NT2/D1 (cell line): ENCODE data around the gene UBE2J1.
"Not testable (repeated sequence)": the region's sequence is repeated elsewhere in the genome, so short reads cannot be mapped to it uniquely, and the experiment has no call there.

Source experiments
- DNase-seq: peaks from one replicate; pipeline ENCODE4 v3.0.0-alpha.2; 2011; ENCODE audit warnings: low read depth, low spot score
- H3K27me3 ChIP-seq: 2 replicates; pipeline ENCODE4 v1.6.0; 2011; ENCODE audit warnings: mild to moderate bottlenecking; ENCODE audit not compliant: insufficient read length, insufficient read depth
- H3K36me3 ChIP-seq: 2 replicates; pipeline ENCODE4 v1.6.1; 2011; ENCODE audit warnings: mild to moderate bottlenecking, low read length, mixed read lengths; ENCODE audit not compliant: insufficient read depth, insufficient read length
- H3K4me1 ChIP-seq: 2 replicates; pipeline ENCODE4 v1.5.1; 2011; ENCODE audit not compliant: insufficient read depth, insufficient read length
- H3K4me3 ChIP-seq: 2 replicates; pipeline ENCODE4 v1.5.1; 2011; ENCODE audit warnings: low read depth; ENCODE audit not compliant: insufficient read length
- H3K9ac ChIP-seq: 2 replicates; pipeline ENCODE4 v1.6.0; 2011; ENCODE audit warnings: low read depth; ENCODE audit not compliant: insufficient read length
- H3K9me3 ChIP-seq: 2 replicates; pipeline ENCODE4 v1.5.1; 2011; ENCODE audit warnings: mild to moderate bottlenecking, low read length; ENCODE audit not compliant: insufficient read depth
- SUZ12 ChIP-seq: IDR thresholded peaks from 2 replicates; pipeline ENCODE4 v1.6.1; 2011; ENCODE audit not compliant: insufficient read length, insufficient read depth; ENCODE audit errors: extremely low read depth
- YY1 ChIP-seq: IDR thresholded peaks from 2 replicates; pipeline ENCODE4 v1.6.1; 2011; ENCODE audit not compliant: insufficient read length, insufficient read depth
- ZNF274 ChIP-seq: IDR thresholded peaks from 2 replicates; pipeline ENCODE4 v1.6.1; 2011; ENCODE audit warnings: mild to moderate bottlenecking, low read depth, low read length

Gene UBE2J1

DNA sequence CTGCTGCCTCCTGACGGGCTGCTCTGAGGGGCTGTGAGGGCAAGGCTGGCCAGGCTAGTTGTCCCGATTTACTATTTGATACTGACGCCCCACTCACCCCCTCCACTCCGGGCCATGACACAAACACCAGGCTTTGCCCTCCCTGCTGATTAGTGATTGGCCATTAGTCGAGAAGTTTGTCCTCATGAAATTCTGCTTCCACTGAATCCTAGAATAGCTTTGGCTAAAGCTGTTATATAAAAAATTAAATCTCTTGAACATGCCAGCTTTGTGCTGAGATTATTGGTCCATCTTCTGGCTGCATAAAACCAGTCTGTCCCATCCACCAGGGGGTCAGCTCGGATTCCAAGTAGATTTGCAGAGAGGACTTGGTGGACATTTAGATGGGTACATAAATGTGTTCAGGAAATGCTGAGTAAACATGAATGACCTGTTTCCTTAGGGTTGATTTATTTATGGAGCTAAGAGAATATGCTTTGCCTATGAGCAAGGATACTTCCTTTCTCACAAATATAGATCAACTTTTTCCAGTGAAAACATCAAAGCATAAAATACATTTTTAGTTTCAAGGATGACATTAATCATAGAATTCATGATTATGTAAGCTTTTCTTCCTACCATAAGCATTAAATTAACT lies 37.2 kb downstream of the UBE2J1 start, which contains the start of gene GABRR2:
Gene GABRR2, minus strand, starts transcription at position 51 of the 637 bp plus-strand sequence. CDS start 134 bp downstream, outside the sequence.
- H3K27me3 ChIP-seq, result no peaks in the 10 kb centered on the region
- H3K4me1 ChIP-seq, result peaks cover 8% of the 10 kb centered on the region
- no peaks in the 10 kb centered on the region for H3K36me3 ChIP-seq
- no peak within 1 kb of the TSS for H3K4me3 ChIP-seq
- DNase-seq, result no peak
- H3K9me3 ChIP-seq, result peaks cover 14% of the 10 kb centered on the region
- TF ChIP-seq SUZ12 (no peak), ZNF274 (no peak), YY1 (no peak)
- H3K9ac ChIP-seq, result no peak within 1 kb of the TSS

DNA sequence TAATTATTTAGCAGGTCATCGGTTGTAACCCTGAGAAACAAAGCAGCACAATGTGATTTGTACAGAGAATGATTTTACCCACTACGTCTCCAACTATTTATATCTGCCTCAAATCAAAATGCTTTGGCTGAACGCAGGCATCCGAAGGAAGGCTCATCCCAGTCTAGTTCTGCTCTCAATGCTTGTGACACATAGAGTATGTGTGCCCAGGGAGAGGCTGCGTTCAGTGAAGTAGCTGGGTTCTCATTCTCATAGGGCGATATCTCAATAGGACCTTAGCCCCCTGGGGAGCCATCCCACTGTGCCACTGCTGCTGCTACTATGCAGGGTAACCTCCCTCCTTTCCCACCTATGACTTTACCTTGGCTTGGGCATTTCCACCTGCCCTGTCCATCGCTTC lies 37.8 kb downstream of the UBE2J1 start:
- H3K4me3 ChIP-seq, result no peak overlapping the region
- no peak overlapping the region for H3K9ac ChIP-seq
- no peak for DNase-seq
- H3K36me3 ChIP-seq, result no peaks in the 10 kb centered on the region
- H3K27me3 ChIP-seq, result no peaks in the 10 kb centered on the region
- H3K9me3 ChIP-seq, result peaks cover 7% of the 10 kb centered on the region
- TF ChIP-seq ZNF274 (no peak), SUZ12 (no peak), YY1 (no peak)
- H3K4me1 ChIP-seq, result peaks cover 8% of the 10 kb centered on the region

- Histone ChIP-seq H3K9ac (no peak overlapping the region), H3K4me1 (peaks cover 8% of the 10 kb centered on the region), H3K27me3 (no peaks in the 10 kb centered on the region), H3K9me3 (no peaks in the 10 kb centered on the region), H3K4me3 (no peak overlapping the region), H3K36me3 (no peaks in the 10 kb centered on the region)
- DNase-seq, result no peak
- TF ChIP-seq ZNF274 (no peak), SUZ12 (no peak), YY1 (no peak)
Measured at GRCh38 chr6:89313006-89313405, 39.5 kb downstream of the UBE2J1 start.

DNA sequence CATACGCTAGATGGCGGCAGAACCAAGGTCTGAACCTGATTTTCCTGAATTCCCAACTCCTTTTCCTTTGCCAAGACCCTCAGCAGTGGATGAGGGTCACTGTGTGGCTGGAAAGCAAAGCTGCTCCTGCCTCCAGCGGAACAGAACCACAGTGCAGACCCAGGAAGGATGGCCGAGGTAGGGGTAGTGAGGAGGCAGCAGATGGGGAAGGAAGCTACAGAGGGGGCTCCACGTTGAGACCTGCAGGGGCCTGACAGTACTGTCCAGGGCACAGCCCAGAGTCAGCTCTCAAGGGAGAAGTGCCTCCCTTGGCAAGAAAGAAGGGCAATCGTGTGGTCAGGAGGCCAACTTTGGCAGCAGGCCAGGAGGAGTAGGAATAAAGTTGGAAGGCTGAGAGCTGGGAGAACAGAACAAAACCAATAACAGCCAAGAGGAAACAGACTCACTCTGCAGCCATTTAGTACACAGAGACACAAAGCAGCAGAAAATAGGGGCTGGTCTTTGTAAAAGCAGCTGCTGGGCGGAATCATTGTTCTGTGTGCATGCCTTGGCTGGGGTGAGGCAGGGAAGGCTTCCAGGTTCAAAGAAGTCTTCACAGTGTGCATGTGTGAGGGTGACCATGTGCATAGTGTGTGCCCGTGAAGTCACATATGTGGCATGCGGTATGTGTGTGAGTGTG lies 40.5 kb downstream of the UBE2J1 start:
- Histone ChIP-seq H3K4me1 (peaks cover 8% of the 10 kb centered on the region), H3K27me3 (no peaks in the 10 kb centered on the region), H3K9ac (peak overlapping the region; percentile 6), H3K9me3 (no peaks in the 10 kb centered on the region), H3K4me3 (no peak overlapping the region), H3K36me3 (no peaks in the 10 kb centered on the region)
- no peak for DNase-seq
- no peak for TF ChIP-seq YY1
- TF ChIP-seq ZNF274, result no peak
- no peak for TF ChIP-seq SUZ12

GRCh38 chr6:89311530-89311852 lies 41.0 kb downstream of the UBE2J1 start:
- H3K4me1 ChIP-seq, result peaks cover 8% of the 10 kb centered on the region
- H3K9ac ChIP-seq, result peak overlapping the region; percentile 6
- no peak overlapping the region for H3K4me3 ChIP-seq
- H3K27me3 ChIP-seq, result no peaks in the 10 kb centered on the region
- DNase-seq, result no peak
- H3K9me3 ChIP-seq, result no peaks in the 10 kb centered on the region
- TF ChIP-seq ZNF274 (no peak), SUZ12 (no peak), YY1 (no peak)
- H3K36me3 ChIP-seq, result no peaks in the 10 kb centered on the region

DNA sequence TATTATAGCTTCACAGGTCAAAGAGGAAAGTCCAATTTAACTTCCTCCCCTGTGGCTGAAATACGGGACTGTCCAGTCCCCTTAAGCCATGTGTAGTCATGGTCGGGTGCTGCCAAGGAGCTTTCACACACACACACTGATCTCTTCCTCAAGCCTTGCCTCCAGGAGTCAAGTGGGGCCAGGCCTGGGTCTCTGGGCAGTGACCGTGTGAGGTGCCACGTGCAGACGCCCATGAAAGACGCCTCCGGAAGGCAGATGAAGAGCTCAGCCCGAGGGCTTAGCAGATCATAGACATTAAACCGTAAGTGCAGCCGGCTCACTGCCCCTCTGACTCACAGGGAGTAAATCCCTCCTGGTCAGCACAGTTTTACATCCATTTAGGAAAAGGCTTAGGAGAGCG lies 41.6 kb downstream of the UBE2J1 start:
- Histone ChIP-seq H3K4me1 (peaks cover 8% of the 10 kb centered on the region), H3K36me3 (no peaks in the 10 kb centered on the region), H3K4me3 (no peak overlapping the region), H3K9ac (no peak overlapping the region), H3K27me3 (no peaks in the 10 kb centered on the region), H3K9me3 (no peaks in the 10 kb centered on the region)
- no peak for DNase-seq
- TF ChIP-seq SUZ12 (no peak), YY1 (no peak), ZNF274 (no peak)

- no peak for DNase-seq
- Histone ChIP-seq H3K4me1 (peaks cover 8% of the 10 kb centered on the region), H3K36me3 (no peaks in the 10 kb centered on the region), H3K9ac (no peak overlapping the region), H3K4me3 (no peak overlapping the region), H3K27me3 (no peaks in the 10 kb centered on the region), H3K9me3 (no peaks in the 10 kb centered on the region)
- TF ChIP-seq YY1 (no peak), SUZ12 (no peak), ZNF274 (no peak)
Measured at GRCh38 chr6:89308525-89309395, 43.8 kb downstream of the UBE2J1 start.

DNA sequence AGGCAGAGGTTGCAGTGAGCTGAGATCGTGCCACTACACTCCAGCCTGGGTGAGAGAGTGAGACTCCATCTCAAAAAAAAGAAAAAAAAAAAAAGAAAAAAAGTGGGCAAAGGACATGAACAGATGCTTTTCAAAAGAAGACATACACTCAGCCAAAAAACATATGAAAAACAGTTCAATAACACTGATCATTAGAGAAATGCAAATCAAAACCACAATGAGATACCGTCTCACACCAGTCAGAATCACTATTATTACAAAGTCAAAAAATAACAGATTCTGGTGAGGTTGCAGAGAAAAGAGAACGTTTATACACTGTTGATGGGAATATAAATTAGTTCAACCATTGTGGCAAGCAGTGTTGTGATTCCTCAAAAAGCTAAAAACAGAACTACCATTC lies 48.0 kb downstream of the UBE2J1 start:
- not testable (repeated sequence) for H3K27me3 ChIP-seq, DNase-seq, H3K4me3 ChIP-seq, H3K4me1 ChIP-seq, H3K9ac ChIP-seq, H3K9me3 ChIP-seq, H3K36me3 ChIP-seq
